ENCODE results near the gene AGMO.

Gene AGMO

DNA sequence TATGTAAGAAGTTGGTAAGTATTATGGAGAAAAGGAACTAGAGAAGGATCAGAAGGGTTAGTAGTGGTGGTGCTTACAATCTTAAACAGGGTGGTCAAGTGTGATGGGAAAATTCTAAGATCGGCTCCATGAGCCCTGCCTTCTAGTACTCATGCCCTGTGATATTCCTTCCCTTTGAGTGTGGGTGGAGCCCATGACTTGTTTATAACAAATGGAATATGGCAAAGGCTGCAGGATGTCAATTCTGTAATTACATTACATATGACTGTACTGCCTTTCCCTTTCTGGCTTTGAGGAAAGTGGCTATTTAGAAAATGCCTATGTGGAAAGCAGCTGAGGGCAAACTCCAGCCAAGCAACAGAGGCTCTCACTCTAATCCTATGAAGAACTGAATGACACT lies 309.6 kb downstream of the AGMO start:
- Histone ChIP-seq H3K9me3 (ENCODE audit: control insufficient read depth, insufficient read depth, low read length) (no peaks in the 10 kb centered on the region), H3K4me3 (ENCODE audit: low read length) (no peak overlapping the region), H3K4me1 (ENCODE audit: control insufficient read depth, insufficient read depth, low read length) (no peaks in the 10 kb centered on the region), H3K36me3 (ENCODE audit: control insufficient read depth, insufficient read depth, low read length) (no peaks in the 10 kb centered on the region), H3K27ac (ENCODE audit: low read length) (no peak overlapping the region), H3K27me3 (ENCODE audit: control insufficient read depth, insufficient read depth, low read length) (no peaks in the 10 kb centered on the region; the same call in 1 of the 2 replicates)
- DNase-seq (ENCODE audit: low read depth, low spot score): no peak
- WGBS (ENCODE audit: insufficient coverage, insufficient read length): no CpG with 5 or more reads among the region's 1 CpG

DNA sequence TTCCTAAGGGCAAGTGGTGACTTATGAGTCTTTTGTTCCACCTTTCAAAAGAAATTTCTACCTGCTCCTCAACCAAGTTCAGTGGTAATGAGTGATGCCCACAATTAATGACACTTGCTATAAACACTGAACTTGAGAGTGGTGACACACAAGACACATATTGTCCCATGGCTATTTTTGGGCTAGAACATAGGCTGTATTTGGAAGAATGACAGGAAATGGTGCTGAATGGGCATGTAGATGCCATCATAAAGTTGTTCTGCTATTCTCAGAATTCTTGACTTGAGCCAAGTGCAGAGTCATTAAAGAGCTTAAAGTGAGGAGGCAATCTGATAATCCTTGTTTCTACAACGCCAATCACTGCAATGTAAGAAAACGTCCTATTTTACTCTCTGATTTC lies 313.3 kb downstream of the AGMO start:
- no peaks in the 10 kb centered on the region for H3K4me1 ChIP-seq (ENCODE audit: control insufficient read depth, insufficient read depth, low read length)
- no CpG with 5 or more reads among the region's 2 CpGs for WGBS (ENCODE audit: insufficient coverage, insufficient read length)
- no peaks in the 10 kb centered on the region for H3K9me3 ChIP-seq (ENCODE audit: control insufficient read depth, insufficient read depth, low read length)
- H3K4me3 ChIP-seq (ENCODE audit: low read length): no peak overlapping the region
- no peak overlapping the region for H3K27ac ChIP-seq (ENCODE audit: low read length)
- no peaks in the 10 kb centered on the region for H3K36me3 ChIP-seq (ENCODE audit: control insufficient read depth, insufficient read depth, low read length)
- H3K27me3 ChIP-seq (ENCODE audit: control insufficient read depth, insufficient read depth, low read length): no peaks in the 10 kb centered on the region; the same call in 1 of the 2 replicates
- no peak for DNase-seq (ENCODE audit: low read depth, low spot score)

DNA sequence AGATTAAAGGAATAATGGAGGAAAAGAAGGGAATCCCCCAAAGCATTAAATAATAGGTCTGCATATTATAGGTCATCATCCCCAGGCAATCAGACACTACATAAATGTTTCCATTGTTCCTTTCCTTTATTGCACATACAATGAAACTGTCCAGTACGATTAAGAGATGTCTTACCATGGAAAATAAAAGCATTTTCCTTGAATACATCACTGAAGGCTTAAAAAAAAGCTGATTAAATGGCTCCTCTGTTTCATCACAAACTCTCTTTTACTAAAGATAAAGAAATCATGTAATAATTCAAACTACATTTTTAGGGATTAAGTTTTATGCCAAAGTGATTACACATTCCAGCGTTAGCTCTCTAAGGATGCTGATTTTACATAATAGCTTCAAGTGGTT lies 316.0 kb downstream of the AGMO start:
- Histone ChIP-seq H3K27ac (ENCODE audit: low read length) (no peak overlapping the region), H3K27me3 (ENCODE audit: control insufficient read depth, insufficient read depth, low read length) (no peaks in the 10 kb centered on the region), H3K4me3 (ENCODE audit: low read length) (no peak overlapping the region), H3K9me3 (ENCODE audit: control insufficient read depth, insufficient read depth, low read length) (no peaks in the 10 kb centered on the region), H3K36me3 (ENCODE audit: control insufficient read depth, insufficient read depth, low read length) (no peaks in the 10 kb centered on the region), H3K4me1 (ENCODE audit: control insufficient read depth, insufficient read depth, low read length) (no peaks in the 10 kb centered on the region)
- no CpG with 5 or more reads among the region's 2 CpGs for WGBS (ENCODE audit: insufficient coverage, insufficient read length)
- DNase-seq (ENCODE audit: low read depth, low spot score): no peak

DNA sequence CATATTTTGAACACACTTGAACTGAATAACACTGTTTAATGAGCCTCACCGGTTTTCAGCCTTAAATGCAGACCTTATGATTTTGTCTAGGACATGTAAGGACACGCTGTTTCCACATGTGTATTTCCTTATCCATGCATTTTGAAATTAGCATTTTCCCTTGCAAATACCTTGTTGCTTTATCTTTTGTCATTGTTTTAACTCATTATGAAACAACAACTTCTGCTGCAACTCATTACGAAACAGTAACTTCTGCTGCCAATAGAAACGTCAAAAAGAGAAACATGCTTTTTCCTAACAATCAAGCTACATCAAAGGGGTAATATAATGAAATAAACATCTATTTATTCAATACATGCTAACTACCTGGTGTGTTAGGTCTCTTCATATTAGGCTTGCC lies 322.0 kb downstream of the AGMO start:
- WGBS (ENCODE audit: insufficient coverage, insufficient read length): no CpG with 5 or more reads among the region's 4 CpGs
- Histone ChIP-seq H3K4me1 (ENCODE audit: control insufficient read depth, insufficient read depth, low read length) (no peaks in the 10 kb centered on the region), H3K27me3 (ENCODE audit: control insufficient read depth, insufficient read depth, low read length) (no peaks in the 10 kb centered on the region), H3K4me3 (ENCODE audit: low read length) (no peak overlapping the region), H3K36me3 (ENCODE audit: control insufficient read depth, insufficient read depth, low read length) (no peaks in the 10 kb centered on the region), H3K9me3 (ENCODE audit: control insufficient read depth, insufficient read depth, low read length) (no peaks in the 10 kb centered on the region), H3K27ac (ENCODE audit: low read length) (no peak overlapping the region)
- DNase-seq (ENCODE audit: low read depth, low spot score): no peak

DNA sequence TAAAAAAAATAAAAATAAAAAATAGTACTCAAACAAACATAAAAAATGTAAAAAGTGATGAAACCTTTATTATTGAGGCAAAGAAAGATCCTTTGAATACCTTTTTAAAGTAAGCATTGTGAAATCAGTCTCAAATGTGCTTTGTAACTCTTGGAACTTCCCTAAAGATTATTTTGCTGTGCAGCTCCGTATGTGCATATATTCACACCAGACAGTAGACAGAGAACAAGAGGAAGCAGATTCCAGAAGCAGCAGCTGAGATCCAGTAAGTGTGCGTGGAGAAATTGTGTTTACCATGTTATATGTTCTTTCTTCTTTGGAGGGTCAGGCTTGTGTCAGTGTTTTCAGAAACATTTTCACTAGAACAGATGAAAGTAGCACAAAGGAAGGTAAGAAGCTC lies 324.9 kb downstream of the AGMO start:
- WGBS (ENCODE audit: insufficient coverage, insufficient read length): no CpG with 5 or more reads among the region's 2 CpGs
- H3K4me3 ChIP-seq (ENCODE audit: low read length): no peak overlapping the region
- no peaks in the 10 kb centered on the region for H3K36me3 ChIP-seq (ENCODE audit: control insufficient read depth, insufficient read depth, low read length)
- no peaks in the 10 kb centered on the region for H3K27me3 ChIP-seq (ENCODE audit: control insufficient read depth, insufficient read depth, low read length)
- no peak overlapping the region for H3K27ac ChIP-seq (ENCODE audit: low read length)
- H3K9me3 ChIP-seq (ENCODE audit: control insufficient read depth, insufficient read depth, low read length): no peaks in the 10 kb centered on the region
- DNase-seq (ENCODE audit: low read depth, low spot score): no peak
- H3K4me1 ChIP-seq (ENCODE audit: control insufficient read depth, insufficient read depth, low read length): no peaks in the 10 kb centered on the region

DNA sequence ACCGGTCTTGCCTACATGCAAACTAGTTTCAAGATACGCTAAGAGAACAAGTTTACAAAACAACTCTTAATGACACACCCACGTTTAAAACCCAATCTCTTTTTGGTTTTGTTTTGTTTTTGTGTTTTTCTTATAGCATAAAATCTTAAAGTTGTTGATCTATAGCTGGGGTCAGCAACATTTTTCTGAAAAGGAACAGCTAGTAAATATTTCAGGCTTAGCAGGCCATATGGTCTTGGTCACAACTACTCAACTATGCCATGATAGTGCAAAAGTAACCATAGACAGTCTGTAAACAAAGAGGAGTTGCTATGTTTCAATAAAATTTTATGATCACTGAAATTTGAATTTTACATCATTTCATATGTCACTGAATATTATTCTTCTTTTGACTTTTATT lies 327.4 kb downstream of the AGMO start:
- Histone ChIP-seq H3K9me3 (ENCODE audit: control insufficient read depth, insufficient read depth, low read length) (no peaks in the 10 kb centered on the region), H3K36me3 (ENCODE audit: control insufficient read depth, insufficient read depth, low read length) (no peaks in the 10 kb centered on the region), H3K4me3 (ENCODE audit: low read length) (no peak overlapping the region), H3K27me3 (ENCODE audit: control insufficient read depth, insufficient read depth, low read length) (no peaks in the 10 kb centered on the region), H3K4me1 (ENCODE audit: control insufficient read depth, insufficient read depth, low read length) (no peaks in the 10 kb centered on the region), H3K27ac (ENCODE audit: low read length) (no peak overlapping the region)
- no peak for DNase-seq (ENCODE audit: low read depth, low spot score)
- no CpG with 5 or more reads among the region's 3 CpGs for WGBS (ENCODE audit: insufficient coverage, insufficient read length)

DNA sequence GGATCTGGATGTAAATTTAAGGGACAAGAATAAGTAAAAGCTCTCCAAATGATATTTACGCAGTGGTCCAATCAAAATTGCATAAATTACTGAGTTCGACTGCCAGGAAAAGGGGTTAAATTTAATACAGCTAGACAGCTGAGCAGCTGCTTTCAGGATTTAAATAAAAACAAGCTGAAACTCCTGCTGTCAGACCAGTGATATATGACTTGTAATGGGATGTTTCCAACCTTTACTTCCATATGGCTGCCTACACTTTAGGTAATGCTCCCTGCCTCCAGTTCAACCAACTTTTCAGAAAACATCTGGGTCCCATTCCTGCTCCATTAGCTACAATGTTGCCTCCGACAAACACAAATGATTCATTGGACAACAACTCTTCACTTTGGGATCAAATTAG lies 333.0 kb downstream of the AGMO start:
- Histone ChIP-seq H3K9me3 (ENCODE audit: control insufficient read depth, insufficient read depth, low read length) (no peaks in the 10 kb centered on the region; the same call in 1 of the 2 replicates), H3K4me3 (ENCODE audit: low read length) (no peak overlapping the region), H3K36me3 (ENCODE audit: control insufficient read depth, insufficient read depth, low read length) (no peaks in the 10 kb centered on the region), H3K4me1 (ENCODE audit: control insufficient read depth, insufficient read depth, low read length) (no peaks in the 10 kb centered on the region), H3K27ac (ENCODE audit: low read length) (no peak overlapping the region), H3K27me3 (ENCODE audit: control insufficient read depth, insufficient read depth, low read length) (no peaks in the 10 kb centered on the region)
- no peak for DNase-seq (ENCODE audit: low read depth, low spot score)
- no CpG with 5 or more reads among the region's 3 CpGs for WGBS (ENCODE audit: insufficient coverage, insufficient read length)

DNA sequence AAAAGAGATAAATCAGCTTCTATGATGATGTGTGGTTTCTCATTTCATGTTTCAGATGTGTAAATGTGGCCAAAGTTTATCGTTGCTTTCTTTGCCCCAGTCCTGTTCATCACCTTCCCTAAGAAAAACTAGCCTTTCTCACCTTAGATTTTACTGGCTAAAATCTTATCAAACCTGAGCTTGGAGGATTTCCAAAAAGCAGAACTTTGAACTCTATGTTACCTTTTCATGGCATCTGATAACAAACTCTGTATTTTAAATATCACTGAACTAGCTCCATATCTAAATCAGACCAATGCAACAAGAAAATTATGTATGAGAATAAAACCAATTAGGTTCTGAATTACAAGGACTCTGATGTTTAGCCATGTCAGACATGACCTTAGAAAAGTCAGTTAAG lies 335.8 kb downstream of the AGMO start:
- Histone ChIP-seq H3K27ac (ENCODE audit: low read length) (no peak overlapping the region), H3K4me1 (ENCODE audit: control insufficient read depth, insufficient read depth, low read length) (peaks cover 1% of the 10 kb centered on the region; the same call in 1 of the 2 replicates), H3K36me3 (ENCODE audit: control insufficient read depth, insufficient read depth, low read length) (no peaks in the 10 kb centered on the region), H3K9me3 (ENCODE audit: control insufficient read depth, insufficient read depth, low read length) (no peaks in the 10 kb centered on the region; the same call in 1 of the 2 replicates), H3K4me3 (ENCODE audit: low read length) (no peak overlapping the region), H3K27me3 (ENCODE audit: control insufficient read depth, insufficient read depth, low read length) (no peaks in the 10 kb centered on the region)
- DNase-seq (ENCODE audit: low read depth, low spot score): no peak
- no CpG with 5 or more reads among the region's 1 CpG for WGBS (ENCODE audit: insufficient coverage, insufficient read length)

DNA sequence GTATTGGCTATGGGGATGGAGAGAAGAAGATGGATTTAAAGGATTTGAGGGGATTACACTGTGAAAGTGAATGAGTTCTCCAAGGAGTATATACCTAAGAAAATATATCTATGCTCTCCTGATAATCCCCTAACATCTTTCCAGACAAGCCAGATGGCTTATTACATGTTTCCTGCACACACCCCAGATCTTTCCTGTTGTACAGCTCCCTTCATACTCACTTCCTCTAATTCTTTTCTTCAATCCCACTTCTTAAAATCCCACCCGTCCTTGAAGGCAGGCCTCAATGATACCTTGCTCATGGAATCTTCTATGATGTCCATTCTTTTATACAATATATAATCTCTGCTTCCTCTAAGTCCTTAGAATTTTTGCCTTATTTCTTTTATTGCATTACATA lies 342.1 kb downstream of the AGMO start:
- Histone ChIP-seq H3K27ac (ENCODE audit: low read length) (no peak overlapping the region), H3K9me3 (ENCODE audit: control insufficient read depth, insufficient read depth, low read length) (no peaks in the 10 kb centered on the region; the same call in 1 of the 2 replicates), H3K4me3 (ENCODE audit: low read length) (no peak overlapping the region), H3K27me3 (ENCODE audit: control insufficient read depth, insufficient read depth, low read length) (no peaks in the 10 kb centered on the region), H3K36me3 (ENCODE audit: control insufficient read depth, insufficient read depth, low read length) (no peaks in the 10 kb centered on the region), H3K4me1 (ENCODE audit: control insufficient read depth, insufficient read depth, low read length) (peaks cover 1% of the 10 kb centered on the region; the same call in 1 of the 2 replicates)
- WGBS (ENCODE audit: insufficient coverage, insufficient read length): 100% methylated on average over 1 of the region's 1 CpG
- no peak for DNase-seq (ENCODE audit: low read depth, low spot score)

DNA sequence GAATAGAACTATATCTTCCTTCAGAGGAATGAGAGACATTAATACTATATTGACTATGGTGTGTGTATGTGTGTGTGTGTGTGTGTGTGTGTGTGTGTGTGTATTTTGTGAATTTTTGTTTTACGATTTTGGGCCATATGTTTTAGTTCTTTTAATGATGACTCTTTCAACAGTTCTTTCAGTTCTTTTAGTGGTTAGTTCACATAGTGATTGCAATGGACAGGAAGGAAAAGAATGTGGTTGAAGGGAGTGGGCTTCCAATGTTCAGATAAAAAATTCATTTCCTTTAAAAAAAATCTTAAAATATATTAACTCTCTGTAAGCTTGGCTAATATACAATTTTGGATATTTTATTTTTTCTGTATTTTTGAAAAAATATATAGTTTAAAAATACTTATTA lies 343.6 kb downstream of the AGMO start:
- Histone ChIP-seq H3K36me3 (ENCODE audit: control insufficient read depth, insufficient read depth, low read length) (no peaks in the 10 kb centered on the region), H3K9me3 (ENCODE audit: control insufficient read depth, insufficient read depth, low read length) (no peaks in the 10 kb centered on the region), H3K4me3 (ENCODE audit: low read length) (no peak overlapping the region), H3K27ac (ENCODE audit: low read length) (no peak overlapping the region), H3K27me3 (ENCODE audit: control insufficient read depth, insufficient read depth, low read length) (no peaks in the 10 kb centered on the region), H3K4me1 (ENCODE audit: control insufficient read depth, insufficient read depth, low read length) (peaks cover 1% of the 10 kb centered on the region; the same call in 1 of the 2 replicates)
- DNase-seq (ENCODE audit: low read depth, low spot score): no peak
- no CpG with 5 or more reads among the region's 1 CpG for WGBS (ENCODE audit: insufficient coverage, insufficient read length)

DNA sequence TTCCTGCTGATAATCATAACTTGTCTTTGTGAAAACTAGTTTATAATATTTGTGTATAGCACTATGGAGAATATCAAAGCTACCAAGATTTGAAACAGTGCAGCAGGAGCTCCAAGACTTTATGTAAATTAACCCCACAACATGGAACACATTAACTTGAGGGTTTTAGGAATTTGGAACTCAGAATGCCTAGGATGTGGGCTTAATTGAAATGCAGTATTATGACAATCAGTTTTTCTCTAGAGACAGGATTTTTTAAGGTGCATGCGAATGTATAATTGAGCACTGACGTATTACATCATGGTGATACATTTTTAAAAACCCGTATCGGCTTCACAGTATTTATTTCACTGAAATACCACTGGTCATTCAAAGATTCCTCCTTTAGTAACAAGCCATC lies 346.2 kb downstream of the AGMO start:
- no peak overlapping the region for H3K27ac ChIP-seq (ENCODE audit: low read length)
- no peak overlapping the region for H3K4me3 ChIP-seq (ENCODE audit: low read length)
- no CpG with 5 or more reads among the region's 4 CpGs for WGBS (ENCODE audit: insufficient coverage, insufficient read length)
- no peaks in the 10 kb centered on the region for H3K4me1 ChIP-seq (ENCODE audit: control insufficient read depth, insufficient read depth, low read length)
- H3K9me3 ChIP-seq (ENCODE audit: control insufficient read depth, insufficient read depth, low read length): no peaks in the 10 kb centered on the region
- H3K36me3 ChIP-seq (ENCODE audit: control insufficient read depth, insufficient read depth, low read length): no peaks in the 10 kb centered on the region
- DNase-seq (ENCODE audit: low read depth, low spot score): no peak
- H3K27me3 ChIP-seq (ENCODE audit: control insufficient read depth, insufficient read depth, low read length): no peaks in the 10 kb centered on the region
